GM12873 (cell line): ENCODE data around the gene DOC2B.

Experiments
- CTCF ChIP-seq: IDR thresholded peaks from 2 replicates; pipeline ENCODE4 v1.5.1; 2012; ENCODE audit warnings: low read depth, mild to moderate bottlenecking, moderate library complexity, low read length, control low read depth; ENCODE audit not compliant: insufficient read depth; ENCODE audit errors: missing control alignments

Gene DOC2B

GRCh38 chr17:181245-182049 lies at the start of gene DOC2B:
TSS of gene DOC2B (minus strand) at chr17:181650. CDS start at chr17:181479, 171 bp downstream.
- TF ChIP-seq CTCF: no peak

GRCh38 chr17:230395-230770 lies 48.9 kb upstream of the DOC2B start:
- no peak for TF ChIP-seq CTCF

- no peak for TF ChIP-seq CTCF
Observed at GRCh38 chr17:229709-230394, 48.4 kb upstream of the DOC2B start.

- TF ChIP-seq CTCF: no peak
Observed at GRCh38 chr17:228951-229708, 47.7 kb upstream of the DOC2B start.

- TF ChIP-seq CTCF: no peak
Observed at GRCh38 chr17:227946-228615, 46.6 kb upstream of the DOC2B start.

- TF ChIP-seq CTCF: no peak
Observed at GRCh38 chr17:227078-227945, 45.9 kb upstream of the DOC2B start.
